HCT116 (cell line): ENCODE results near the gene CFAP97D2. TPM values are rescaled to one million over a fixed set of nuclear protein-coding genes. Genes with fewer than 3 reads are reported as not detected.
"Not testable (repeated sequence)": the region's sequence is repeated elsewhere in the genome, so short reads cannot be mapped to it uniquely, and the experiment has no call there.

ENCODE experiments used
- ATAC-seq: fragments of 200-7000 bp; cut with Tn5 transposase; 2 replicates; pipeline ENCODE4 v1.9.1; 2020; ENCODE audit warnings: mild to moderate bottlenecking, moderate library complexity
- BruUV-seq: library from RNA; stranded (reverse); fragments of 400-500 nt; replicated peaks from 2 replicates; lab custom pipeline; 2021; lab: Mats Ljungman, UMichigan
- CTCF ChIA-PET: fragments of 300-600 bp; sonication (Branson Sonifier 250); formaldehyde crosslinking; loops from one replicate; lab custom pipeline; 2021; ENCODE audit warnings: antibody characterized with exemption; lab: Charles Lee
- POLR2A ChIA-PET: fragments of 300-600, 350-600 bp; sonication (Branson Sonifier 250); formaldehyde crosslinking; loops from one replicate; lab custom pipeline; 2021; ENCODE audit warnings: antibody characterized with exemption; lab: Charles Lee
- RAD21 ChIA-PET, 2 experiments: fragments of 300-600 bp; sonication (Branson Sonifier 250); formaldehyde crosslinking; loops; one replicate each; lab custom pipeline; 2023; ENCODE audit warnings: low total read pairs in 2 of 2; ENCODE audit not compliant: uncharacterized antibody in 2 of 2, unreplicated experiment in 2 of 2, low non-redundant PET in 1 of 2; lab: Charles Lee
- DNase-seq: peaks from one replicate; pipeline ENCODE4 v3.0.0-alpha.2; 2010; ENCODE audit warnings: low read depth, low spot score
- H2AFZ ChIP-seq: fragments of 200-600 bp; shearing (Covaris generic), sonication (generic); 2 replicates; pipeline ENCODE4 v1.6.1; 2017; ENCODE audit warnings: low read depth, mixed run types, mixed read lengths, antibody characterized with exemption, low read length; ENCODE audit not compliant: poor library complexity, severe bottlenecking
- H3K27ac ChIP-seq: 2 replicates; pipeline ENCODE4 v1.5.1; 2012; ENCODE audit warnings: low read depth, low read length
- H3K27me3 ChIP-seq: fragments of 200-600 bp; sonication (generic); 2 replicates; pipeline ENCODE4 v1.6.1; 2016; ENCODE audit warnings: mixed run types, low read length, mixed read lengths; ENCODE audit not compliant: insufficient read depth
- H3K36me3 ChIP-seq, 2 experiments: fragments of 200-500 bp in 1 of 2; fragments of 200-600 bp in 1 of 2; sonication (Bioruptor generic) in 1 of 2; sonication (generic) in 1 of 2; 2 replicates each; pipeline versions ENCODE4 v1.5.1 to v1.6.1; 2014 to 2016; ENCODE audit warnings: low read length in 2 of 2, inconsistent platforms in 1 of 2, mixed read lengths in 1 of 2, mixed run types in 1 of 2; ENCODE audit not compliant: insufficient read depth in 2 of 2, control insufficient read depth in 1 of 2
- H3K4me1 ChIP-seq, 2 experiments: fragments of 200-600 bp in 1 of 2; sonication (generic) in 1 of 2; 2 replicates each; pipeline versions ENCODE4 v1.5.1 to v1.6.1; 2012 to 2017; ENCODE audit warnings: low read length in 2 of 2, inconsistent platforms in 1 of 2, mild to moderate bottlenecking in 1 of 2, mixed read lengths in 1 of 2, mixed run types in 1 of 2, moderate library complexity in 1 of 2; ENCODE audit not compliant: insufficient read depth in 2 of 2, control insufficient read depth in 1 of 2
- H3K4me2 ChIP-seq: fragments of 200-600 bp; sonication (generic); 2 replicates; pipeline ENCODE4 v1.6.1; 2017; ENCODE audit warnings: mixed run types, low read length, mixed read lengths
- H3K4me3 ChIP-seq, 2 experiments: fragments of 200-600 bp in 1 of 2; sonication (generic) in 1 of 2; replicated peaks in 1 of 2; 2 replicates each; pipeline ENCODE4 v1.5.1; 2011 to 2016; ENCODE audit warnings: low read length in 2 of 2, control low read depth in 1 of 2, low read depth in 1 of 2, mild to moderate bottlenecking in 1 of 2, mixed read lengths in 1 of 2, mixed run types in 1 of 2
- H3K79me2 ChIP-seq: fragments of 200-600 bp; sonication (generic); 2 replicates; pipeline ENCODE4 v1.6.1; 2017; ENCODE audit warnings: mild to moderate bottlenecking, mixed run types, low read length, moderate library complexity, mixed read lengths; ENCODE audit not compliant: insufficient read depth
- H3K9ac ChIP-seq: fragments of 200-600 bp; sonication (generic); 2 replicates; pipeline ENCODE4 v1.6.1; 2016; ENCODE audit warnings: low read length, mixed read lengths
- H3K9me2 ChIP-seq: fragments of 200-600 bp; sonication (generic), shearing (Covaris generic); 2 replicates; pipeline ENCODE4 v1.6.1; 2017; ENCODE audit warnings: mixed run types, mild to moderate bottlenecking, moderate library complexity; ENCODE audit not compliant: insufficient read depth
- H3K9me3 ChIP-seq, 2 experiments: fragments of 200-500 bp in 1 of 2; fragments of 200-600 bp in 1 of 2; sonication (Bioruptor generic) in 1 of 2; sonication (generic) in 1 of 2; 2 replicates each; pipeline ENCODE4 v1.6.1; 2014 to 2017; ENCODE audit warnings: low read length in 2 of 2, mixed read lengths in 2 of 2, inconsistent platforms in 1 of 2, low read depth in 1 of 2, mild to moderate bottlenecking in 1 of 2, mixed run types in 1 of 2, moderate library complexity in 1 of 2; ENCODE audit not compliant: control insufficient read depth in 1 of 2, insufficient read depth in 1 of 2
- H4K20me1 ChIP-seq: fragments of 200-600 bp; sonication (generic), shearing (Covaris generic); 2 replicates; pipeline ENCODE4 v1.6.1; 2017; ENCODE audit warnings: mixed run types, mild to moderate bottlenecking, moderate library complexity; ENCODE audit not compliant: insufficient read depth
- EGR1 ChIP-seq: IDR thresholded peaks from 2 replicates; pipeline ENCODE4 v1.6.1; 2012; ENCODE audit warnings: low read depth
- EZH2phosphoT487 ChIP-seq: fragments of 200-600 bp; IDR thresholded peaks from 2 replicates; pipeline ENCODE4 v1.6.1; 2018; ENCODE audit warnings: antibody characterized with exemption, borderline replicate concordance
- RAD21 ChIP-seq: IDR thresholded peaks from 2 replicates; pipeline ENCODE4 v1.6.1; 2012; ENCODE audit warnings: low read depth, mild to moderate bottlenecking
- ZFX ChIP-seq: fragments of 450-650 bp; IDR thresholded peaks from 2 replicates; pipeline ENCODE4 v1.6.1; 2017
- intact Hi-C: fragments of 100-400 bp; cut with micrococcal nuclease; formaldehyde crosslinking; loops from 2 replicates; pipeline ENCODE4 v1.10.0; 2022
- total RNA-seq: library from RNA; stranded (reverse); gene quantifications from one replicate; pipeline ENCODE4 v1.2.1, GENCODE V29; 2021; ENCODE audit not compliant: unreplicated experiment
- TF ChIP-seq, protein P1 (sequence below), 3 experiments: fragments of 200-600 bp in 1 of 3; sonication (generic) in 1 of 3; IDR thresholded peaks in 2 of 3; conservative IDR thresholded peaks in 1 of 3; 2 replicates each; pipeline ENCODE4 v1.5.1; 2012 to 2017; ENCODE audit warnings: low read depth in 2 of 3, low read length in 2 of 3, antibody characterized with exemption in 1 of 3, borderline replicate concordance in 1 of 3, control low read depth in 1 of 3, mild to moderate bottlenecking in 1 of 3, mixed read lengths in 1 of 3, mixed run types in 1 of 3, moderate library complexity in 1 of 3; ENCODE audit not compliant: insufficient read depth in 1 of 3
- TF ChIP-seq, protein P2 (sequence below): IDR thresholded peaks from 2 replicates; pipeline ENCODE4 v1.6.1; 2012

The CFAP97D2 gene
- total RNA-seq, 1 experiment from 2014 or later: not detected

DNA sequence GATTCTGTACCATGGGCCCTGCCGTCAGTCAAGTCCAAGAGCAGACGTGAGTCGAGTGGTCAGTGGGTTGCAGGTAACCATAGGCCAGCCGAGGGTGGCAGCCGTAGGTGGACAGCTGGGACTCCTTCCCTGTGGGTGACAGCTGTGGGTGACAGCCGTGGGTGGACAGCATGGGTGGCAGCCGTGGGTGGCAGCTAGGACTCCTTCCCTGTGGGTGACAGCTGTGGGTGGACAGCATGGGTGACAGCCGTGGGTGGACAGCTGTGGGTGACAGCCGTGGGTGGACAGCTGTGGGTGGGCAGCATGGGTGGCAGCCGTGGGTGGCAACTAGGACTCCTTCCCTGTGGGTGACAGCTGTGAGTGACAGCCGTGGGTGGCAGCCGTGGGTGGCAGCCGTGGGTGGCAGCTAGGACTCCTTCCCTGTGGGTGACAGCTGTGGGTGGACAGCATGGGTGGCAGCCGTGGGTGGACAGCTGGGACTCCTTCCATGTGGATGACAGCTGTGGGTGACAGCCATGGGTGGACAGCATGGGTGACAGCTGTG, 2.6 kb upstream of the CFAP97D2 start:
- H3K36me3 ChIP-seq, H3K9me3 ChIP-seq, RAD21 ChIA-PET, H3K9ac ChIP-seq, H3K79me2 ChIP-seq, H3K4me3 ChIP-seq, H3K27ac ChIP-seq, H3K4me1 ChIP-seq, H4K20me1 ChIP-seq, H3K4me2 ChIP-seq, ATAC-seq, H3K27me3 ChIP-seq, DNase-seq, H3K9me2 ChIP-seq, BruUV-seq, CTCF ChIA-PET, H2AFZ ChIP-seq, intact Hi-C loops: not testable (repeated sequence)
- POLR2A ChIA-PET: interaction anchor here (0.8 kb wide), 1 partner anchor 1333 kb away, joined by 3 read pairs; no protein-coding TSS in a partner anchor

DNA sequence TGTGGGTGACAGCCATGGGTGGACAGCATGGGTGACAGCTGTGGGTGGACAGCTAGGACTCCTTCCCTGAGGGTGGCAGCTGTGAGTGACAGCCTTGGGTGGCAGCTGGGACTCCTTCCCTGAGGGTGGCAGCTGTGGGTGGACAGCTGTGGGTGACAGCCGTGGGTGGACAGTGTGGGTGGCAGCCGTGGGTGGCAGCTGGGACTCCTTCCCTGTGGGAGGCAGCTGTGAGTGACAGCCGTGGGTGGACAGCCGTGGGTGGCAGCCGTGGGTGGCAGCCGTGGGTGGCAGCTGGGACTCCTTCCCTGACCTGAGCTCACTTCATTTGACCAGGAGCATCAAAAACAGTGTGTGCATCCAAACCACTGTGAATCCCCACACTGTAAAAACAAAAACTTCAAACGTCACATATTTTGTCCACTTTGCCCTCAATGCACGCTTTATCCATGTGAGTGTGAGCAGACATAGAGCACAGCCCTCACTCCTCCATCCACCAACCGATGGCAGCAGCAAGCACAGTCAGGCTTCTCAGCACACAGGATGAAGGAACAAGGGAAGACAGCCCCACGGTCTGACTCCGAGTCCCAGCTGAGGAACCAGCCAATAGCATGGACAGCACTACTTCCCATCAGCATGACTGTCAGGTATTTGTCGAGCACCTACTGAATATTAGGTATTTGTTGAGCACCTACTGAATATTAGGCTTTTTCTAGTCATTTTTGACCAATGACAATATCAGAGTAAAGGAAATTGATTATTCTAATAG, 1.6 kb upstream of the CFAP97D2 start:
- intact Hi-C loops: no loop called here
- no TSS peak for BruUV-seq

More for the DNA sequence above, 1.6 kb upstream of the CFAP97D2 start:
- H3K9ac ChIP-seq: no peak overlapping the region
- H4K20me1 ChIP-seq: no peaks in the 10 kb centered on the region
- no peak overlapping the region for H3K27ac ChIP-seq
- H3K79me2 ChIP-seq: no peaks in the 10 kb centered on the region
- H3K9me2 ChIP-seq: no peaks in the 10 kb centered on the region
- peaks cover 0 to 6% of the 10 kb centered on the region in 2 experiments; a peak in 2 of 4 replicates for H3K9me3 ChIP-seq
- CTCF ChIA-PET: no interaction called here
- no peak for TF ChIP-seq EZH2phosphoT487
- TF ChIP-seq, protein P1, sequence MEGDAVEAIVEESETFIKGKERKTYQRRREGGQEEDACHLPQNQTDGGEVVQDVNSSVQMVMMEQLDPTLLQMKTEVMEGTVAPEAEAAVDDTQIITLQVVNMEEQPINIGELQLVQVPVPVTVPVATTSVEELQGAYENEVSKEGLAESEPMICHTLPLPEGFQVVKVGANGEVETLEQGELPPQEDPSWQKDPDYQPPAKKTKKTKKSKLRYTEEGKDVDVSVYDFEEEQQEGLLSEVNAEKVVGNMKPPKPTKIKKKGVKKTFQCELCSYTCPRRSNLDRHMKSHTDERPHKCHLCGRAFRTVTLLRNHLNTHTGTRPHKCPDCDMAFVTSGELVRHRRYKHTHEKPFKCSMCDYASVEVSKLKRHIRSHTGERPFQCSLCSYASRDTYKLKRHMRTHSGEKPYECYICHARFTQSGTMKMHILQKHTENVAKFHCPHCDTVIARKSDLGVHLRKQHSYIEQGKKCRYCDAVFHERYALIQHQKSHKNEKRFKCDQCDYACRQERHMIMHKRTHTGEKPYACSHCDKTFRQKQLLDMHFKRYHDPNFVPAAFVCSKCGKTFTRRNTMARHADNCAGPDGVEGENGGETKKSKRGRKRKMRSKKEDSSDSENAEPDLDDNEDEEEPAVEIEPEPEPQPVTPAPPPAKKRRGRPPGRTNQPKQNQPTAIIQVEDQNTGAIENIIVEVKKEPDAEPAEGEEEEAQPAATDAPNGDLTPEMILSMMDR (IDR thresholded peaks at IDR 0.05 in 2 of 3, conservative IDR thresholded peaks at IDR 0.05 in 1 of 3; ENCODE audit: borderline replicate concordance in 1 of 3, insufficient read depth in 1 of 3, low read depth in 2 of 3, low read length in 2 of 3): no peak
- TF ChIP-seq ZFX: no peak
- TF ChIP-seq EGR1: 0 out of 2 replicates have a peak, but pooled peaks have one; percentile 9
- TF ChIP-seq, protein P2, sequence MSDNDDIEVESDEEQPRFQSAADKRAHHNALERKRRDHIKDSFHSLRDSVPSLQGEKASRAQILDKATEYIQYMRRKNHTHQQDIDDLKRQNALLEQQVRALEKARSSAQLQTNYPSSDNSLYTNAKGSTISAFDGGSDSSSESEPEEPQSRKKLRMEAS: no peak
- TF ChIP-seq RAD21: no peak
- peaks cover 8% of the 10 kb centered on the region; the same call in 1 of the 2 replicates for H3K27me3 ChIP-seq
- no peak overlapping the region for H3K4me3 ChIP-seq
- RAD21 ChIA-PET: no interaction called here
- H3K4me1 ChIP-seq: no peaks in the 10 kb centered on the region
- POLR2A ChIA-PET: no interaction called here
- no peak for DNase-seq
- H3K36me3 ChIP-seq: no peaks in the 10 kb centered on the region
- no peak overlapping the region for H2AFZ ChIP-seq
- H3K4me2 ChIP-seq: no peak overlapping the region
- no peak for ATAC-seq
